Testis (tissue), 3 donors: ENCODE results near the gene HEATR5A. TPM values are rescaled to one million over a fixed set of nuclear protein-coding genes. Genes with fewer than 3 reads are reported as not detected.
"Not testable (repeated sequence)": the region's sequence is repeated elsewhere in the genome, so short reads cannot be mapped to it uniquely, and the experiment has no call there.

ENCODE experiments used
- DNase-seq: peaks from one replicate; pipeline ENCODE4 v3.0.0-alpha.2; 2019
- H3K27ac ChIP-seq, 2 donors: fragments of 200-600 bp; sonication (generic); one replicate each; pipeline ENCODE4 v1.5.1; 2019
- H3K27me3 ChIP-seq: fragments of 200-600 bp; sonication (generic); one replicate; pipeline ENCODE4 v1.5.1; 2019
- H3K36me3 ChIP-seq: fragments of 200-600 bp; sonication (generic); one replicate; pipeline ENCODE4 v1.5.1; 2017; ENCODE audit warnings: low read depth; ENCODE audit errors: missing control alignments
- H3K4me1 ChIP-seq: fragments of 200-600 bp; sonication (generic); one replicate; pipeline ENCODE4 v1.5.1; 2019
- H3K4me3 ChIP-seq, 2 donors: fragments of 200-600 bp; sonication (generic); one replicate each; pipeline ENCODE4 v1.5.1; 2017 to 2019
- H3K9me3 ChIP-seq: fragments of 200-600 bp; sonication (generic); one replicate; pipeline ENCODE4 v1.5.1; 2017
- POLR2A ChIP-seq: fragments of 450-650 bp; IDR thresholded peaks from one replicate; pipeline ENCODE4 v1.6.1; 2017; ENCODE audit warnings: antibody characterized with exemption, mild to moderate bottlenecking, moderate library complexity
- WGBS, 2 donors: methylation state at CpG; one replicate each; pipeline ENCODE4 v1.1.5; 2018; 5-methylcytosine and 5-hydroxymethylcytosine counted together
- intact Hi-C: fragments of 100-400 bp; cut with DNase I; formaldehyde crosslinking; loops from one replicate; pipeline ENCODE4 v1.15.1; 2023; ENCODE audit warnings: low total_unique reads
- polyA plus RNA-seq: library from polyadenylated mRNA; stranded (reverse); fragments of 350-450 nt; fragmentation: Illumina TruSeq; extraction: RNeasy Lipid Tissue Mini Kit (QIAGEN cat#74804); gene quantifications from one replicate; pipeline ENCODE4 v1.2.3, GENCODE V29; 2014; ENCODE audit warnings: low read depth, low replicate concordance; ENCODE audit not compliant: insufficient read depth
- total RNA-seq, 2 donors: library from RNA; depleted of rRNA; stranded (reverse); fragments of >200 nt; gene quantifications; one replicate each; pipeline ENCODE4 v1.2.3, GENCODE V29; 2016
- TF ChIP-seq, protein P1 (sequence below), 3 experiments: fragments of 450-650 bp in 2 of 3; fragments of 200-600 bp in 1 of 3; sonication (generic) in 1 of 3; IDR thresholded peaks; one replicate each; pipeline ENCODE4 v1.5.1; 2016 to 2019; ENCODE audit warnings: antibody characterized with exemption in 3 of 3, mild to moderate bottlenecking in 2 of 3, moderate library complexity in 1 of 3

The HEATR5A gene
- total and polyA plus RNA-seq, 3 donors from 2014 or later = 19.6 to 39.8 (median 33.0) TPM

DNA sequence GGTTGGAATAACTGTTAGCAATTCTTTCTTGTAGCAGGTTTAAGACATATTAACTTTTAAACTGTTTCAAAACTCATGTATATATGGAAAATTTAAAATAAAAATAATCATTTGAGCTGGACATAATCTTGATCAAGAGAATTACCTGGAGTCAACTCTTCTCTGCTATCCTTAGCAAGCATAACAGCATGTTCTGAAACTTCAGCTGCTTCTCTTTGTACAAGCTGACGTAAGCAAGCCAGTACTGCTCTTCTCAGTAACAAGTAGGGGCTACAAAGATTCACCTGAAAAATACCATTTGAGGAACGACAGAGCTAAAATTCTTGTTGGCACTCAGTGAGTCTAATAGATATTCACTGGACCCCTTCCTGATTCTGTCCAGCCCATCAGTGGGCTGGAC, 83.0 kb downstream of the HEATR5A start:
- no peak overlapping the region for H3K27ac ChIP-seq
- no peaks in the 10 kb centered on the region for H3K9me3 ChIP-seq
- H3K4me1 ChIP-seq = no peaks in the 10 kb centered on the region
- 91 to 95% methylated on average over 2 of the region's 2 CpGs for WGBS, 2 donors
- DNase-seq = no peak
- H3K4me3 ChIP-seq = no peak overlapping the region
- no peaks in the 10 kb centered on the region for H3K36me3 ChIP-seq
- intact Hi-C loops = no loop called here
- no peaks in the 10 kb centered on the region for H3K27me3 ChIP-seq
- TF ChIP-seq POLR2A = no peak
- TF ChIP-seq, protein P1, sequence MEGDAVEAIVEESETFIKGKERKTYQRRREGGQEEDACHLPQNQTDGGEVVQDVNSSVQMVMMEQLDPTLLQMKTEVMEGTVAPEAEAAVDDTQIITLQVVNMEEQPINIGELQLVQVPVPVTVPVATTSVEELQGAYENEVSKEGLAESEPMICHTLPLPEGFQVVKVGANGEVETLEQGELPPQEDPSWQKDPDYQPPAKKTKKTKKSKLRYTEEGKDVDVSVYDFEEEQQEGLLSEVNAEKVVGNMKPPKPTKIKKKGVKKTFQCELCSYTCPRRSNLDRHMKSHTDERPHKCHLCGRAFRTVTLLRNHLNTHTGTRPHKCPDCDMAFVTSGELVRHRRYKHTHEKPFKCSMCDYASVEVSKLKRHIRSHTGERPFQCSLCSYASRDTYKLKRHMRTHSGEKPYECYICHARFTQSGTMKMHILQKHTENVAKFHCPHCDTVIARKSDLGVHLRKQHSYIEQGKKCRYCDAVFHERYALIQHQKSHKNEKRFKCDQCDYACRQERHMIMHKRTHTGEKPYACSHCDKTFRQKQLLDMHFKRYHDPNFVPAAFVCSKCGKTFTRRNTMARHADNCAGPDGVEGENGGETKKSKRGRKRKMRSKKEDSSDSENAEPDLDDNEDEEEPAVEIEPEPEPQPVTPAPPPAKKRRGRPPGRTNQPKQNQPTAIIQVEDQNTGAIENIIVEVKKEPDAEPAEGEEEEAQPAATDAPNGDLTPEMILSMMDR (IDR thresholded peaks at IDR 0.05) = no peak

DNA sequence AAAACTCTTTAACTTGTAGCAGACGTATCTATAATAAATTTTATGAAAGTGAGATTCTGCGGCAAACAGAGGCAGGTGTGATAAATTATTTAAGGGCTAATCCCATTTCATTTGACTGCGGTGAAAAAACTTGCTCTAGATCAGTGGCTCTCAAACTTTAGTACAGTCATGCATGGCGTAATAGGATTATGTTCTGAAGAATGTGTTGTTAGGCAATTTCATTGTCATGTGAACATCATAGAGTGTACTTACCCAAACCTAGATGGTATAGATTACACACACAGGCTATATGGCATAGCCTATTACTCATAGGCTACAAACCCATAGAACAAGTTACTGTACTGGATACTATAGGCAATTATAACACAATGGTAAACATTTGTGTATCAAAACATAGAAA, 83.7 kb downstream of the HEATR5A start:
- Histone ChIP-seq H3K4me3 (no peak overlapping the region), H3K4me1 (no peaks in the 10 kb centered on the region), H3K36me3 (no peaks in the 10 kb centered on the region), H3K9me3 (no peaks in the 10 kb centered on the region), H3K27ac (no peak overlapping the region), H3K27me3 (no peaks in the 10 kb centered on the region)
- DNase-seq = no peak
- WGBS, 2 donors = 97% methylated on average over 4 of the region's 4 CpGs
- intact Hi-C loops = no loop called here
- TF ChIP-seq, protein P1 (IDR thresholded peaks at IDR 0.05) = no peak
- no peak for TF ChIP-seq POLR2A

- H3K9me3 ChIP-seq, H3K4me1 ChIP-seq, H3K4me3 ChIP-seq, DNase-seq, H3K27ac ChIP-seq, H3K27me3 ChIP-seq, H3K36me3 ChIP-seq, intact Hi-C loops: not testable (repeated sequence)
- WGBS, 2 donors = 92% methylated on average over 1 of the region's 1 CpG
These were observed 89.0 kb downstream of the HEATR5A start for GRCh38 chr14:31331395-31331794.

- intact Hi-C loops, H3K4me3 ChIP-seq, H3K9me3 ChIP-seq, H3K4me1 ChIP-seq, DNase-seq, H3K36me3 ChIP-seq, H3K27me3 ChIP-seq, H3K27ac ChIP-seq: not testable (repeated sequence)
- WGBS, 2 donors = 97% methylated on average over 8 of the region's 8 CpGs
These were observed 90.4 kb downstream of the HEATR5A start for GRCh38 chr14:31329876-31330521.

DNA sequence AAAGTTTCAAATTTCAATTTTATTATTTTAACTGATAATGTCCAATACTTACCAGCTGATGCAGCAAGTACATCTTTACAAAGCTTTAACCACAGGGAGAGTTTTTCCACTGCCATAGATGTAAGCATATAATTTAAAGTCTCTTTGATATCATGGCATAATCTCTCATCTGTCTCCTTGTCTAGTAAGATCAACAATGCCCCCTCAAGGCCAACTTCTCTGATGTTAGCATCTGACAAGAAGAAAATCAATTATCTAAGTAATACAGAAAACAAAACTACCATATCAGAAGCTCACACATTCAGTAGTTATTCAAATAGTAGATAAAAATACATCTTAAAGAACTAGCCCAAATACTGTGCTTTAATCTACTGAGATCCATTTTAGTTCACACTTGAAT, 94.2 kb downstream of the HEATR5A start:
- no peak overlapping the region for H3K4me3 ChIP-seq
- H3K4me1 ChIP-seq = peaks cover 7% of the 10 kb centered on the region
- no peaks in the 10 kb centered on the region for H3K27me3 ChIP-seq
- no peak for TF ChIP-seq POLR2A
- TF ChIP-seq, protein P1 (IDR thresholded peaks at IDR 0.05) = no peak
- DNase-seq = no peak
- intact Hi-C loops = no loop called here
- H3K9me3 ChIP-seq = no peaks in the 10 kb centered on the region
- H3K36me3 ChIP-seq = no peaks in the 10 kb centered on the region
- H3K27ac ChIP-seq = no peak overlapping the region

DNA sequence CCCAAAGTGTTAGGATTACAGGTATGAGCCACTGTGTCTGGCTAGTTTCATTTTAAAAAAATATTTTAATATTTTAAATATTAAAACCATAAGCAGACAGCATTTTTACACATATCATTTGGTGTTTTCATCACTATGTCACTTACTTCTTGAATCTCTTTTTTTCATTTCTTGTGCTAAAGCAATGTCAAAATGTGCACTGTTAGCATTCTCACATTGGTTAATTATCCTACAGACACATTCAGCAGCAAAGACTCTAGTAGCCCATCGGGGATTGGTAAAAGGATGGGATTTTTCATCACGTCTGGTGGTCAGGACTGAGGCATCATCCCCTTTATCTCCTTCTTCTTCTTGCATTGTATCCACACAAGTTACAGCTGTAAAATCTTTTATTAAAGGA, 96.9 kb downstream of the HEATR5A start:
- no peak for TF ChIP-seq POLR2A
- TF ChIP-seq, protein P1 (IDR thresholded peaks at IDR 0.05) = no peak
- no peaks in the 10 kb centered on the region for H3K27me3 ChIP-seq
- H3K36me3 ChIP-seq = no peaks in the 10 kb centered on the region
- no peak for DNase-seq
- intact Hi-C loops = no loop called here
- 47 to 61% methylated on average over 2 of the region's 2 CpGs for WGBS, 2 donors
- H3K27ac ChIP-seq = no peak overlapping the region
- no peak overlapping the region for H3K4me3 ChIP-seq
- no peaks in the 10 kb centered on the region for H3K9me3 ChIP-seq
- H3K4me1 ChIP-seq = peaks cover 16% of the 10 kb centered on the region
